GM18520 (cell line): Measurements from ENCODE around the gene PLS1.
"Not testable (repeated sequence)": the region's sequence is repeated elsewhere in the genome, so short reads cannot be mapped to it uniquely, and the experiment has no call there.

ENCODE experiments used
- ATAC-seq: cut with Tn5 transposase; IDR thresholded peaks from one replicate; pipeline ENCODE4 v1.9.1; 2021; ENCODE audit not compliant: unreplicated experiment

PLS1 gene

DNA sequence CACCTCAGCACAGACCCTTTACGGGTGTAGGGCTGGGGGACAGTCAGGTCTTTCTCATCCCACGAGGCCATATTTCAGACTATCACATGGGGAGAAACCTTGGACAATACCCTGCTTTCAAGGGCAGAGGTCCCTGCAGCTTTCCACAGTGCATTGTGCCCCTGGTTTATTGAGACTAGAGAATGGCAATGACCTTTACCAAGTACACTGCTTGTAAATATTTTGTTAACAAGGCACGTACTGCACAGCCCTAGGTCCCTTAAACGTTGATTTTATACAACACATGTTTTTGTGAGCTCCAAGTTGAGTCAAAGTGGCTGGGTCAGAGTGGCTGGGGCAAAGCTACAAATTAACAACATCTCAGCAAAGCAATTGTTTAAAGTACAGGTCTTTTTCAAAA lies 156.4 kb downstream of the PLS1 start:
- ATAC-seq, result not testable (repeated sequence)

DNA sequence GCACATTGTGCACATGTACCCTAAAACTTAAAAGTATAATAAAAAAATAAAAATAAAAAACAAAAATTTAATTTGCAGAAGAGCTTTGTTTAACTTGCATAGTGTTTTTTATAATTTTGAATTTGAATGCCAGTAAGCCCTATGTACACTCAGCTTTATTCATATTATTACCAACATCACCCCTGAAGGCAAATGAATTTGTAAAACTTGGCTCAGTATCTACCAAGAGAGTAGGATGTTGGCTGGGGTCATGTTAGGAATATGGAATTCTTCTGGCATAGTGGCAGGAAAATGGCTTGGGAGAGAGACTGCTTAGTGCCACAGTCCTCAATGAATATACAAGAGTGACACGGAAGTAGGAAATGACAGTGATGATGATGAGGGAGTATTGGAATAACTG lies 158.3 kb downstream of the PLS1 start:
- ATAC-seq, result no peak
